HG02623 (cell line): ENCODE results near the gene PRPSAP1.

Experiments
- ATAC-seq: cut with Tn5 transposase; IDR thresholded peaks from one replicate; pipeline ENCODE4 v1.9.1; 2021; ENCODE audit warnings: moderate library complexity; ENCODE audit not compliant: unreplicated experiment

The PRPSAP1 gene

GRCh38 chr17:76383546-76384221 lies 30.0 kb upstream of the PRPSAP1 start:
- ATAC-seq: no peak

- ATAC-seq: no peak
These were observed 29.3 kb upstream of the PRPSAP1 start for GRCh38 chr17:76382803-76383545.

- ATAC-seq: no peak
These were observed 28.7 kb upstream of the PRPSAP1 start for GRCh38 chr17:76382351-76382802.

- ATAC-seq: no peak
These were observed 28.1 kb upstream of the PRPSAP1 start for GRCh38 chr17:76381633-76382350.

GRCh38 chr17:76379646-76380376 lies 26.1 kb upstream of the PRPSAP1 start:
- ATAC-seq: no peak

GRCh38 chr17:76379275-76379641 lies 25.5 kb upstream of the PRPSAP1 start:
- ATAC-seq: no peak

GRCh38 chr17:76378548-76379274 lies 25.0 kb upstream of the PRPSAP1 start:
- no peak for ATAC-seq

GRCh38 chr17:76376318-76377133 lies 22.8 kb upstream of the PRPSAP1 start:
- no peak for ATAC-seq

- ATAC-seq: no peak
These were observed 18.2 kb upstream of the PRPSAP1 start for GRCh38 chr17:76371656-76372628.

GRCh38 chr17:76370261-76370993 lies 16.7 kb upstream of the PRPSAP1 start:
- no peak for ATAC-seq

- ATAC-seq: no peak
These were observed 16.1 kb upstream of the PRPSAP1 start for GRCh38 chr17:76369804-76370203.

- no peak for ATAC-seq
These were observed 15.7 kb upstream of the PRPSAP1 start for GRCh38 chr17:76369379-76369778.

GRCh38 chr17:76368545-76368944 lies 14.8 kb upstream of the PRPSAP1 start:
- no peak for ATAC-seq

GRCh38 chr17:76367642-76368041 lies 13.9 kb upstream of the PRPSAP1 start:
- no peak for ATAC-seq

GRCh38 chr17:76366247-76366646 lies 12.5 kb upstream of the PRPSAP1 start:
- ATAC-seq: no peak

- ATAC-seq: no peak
These were observed 11.7 kb upstream of the PRPSAP1 start for GRCh38 chr17:76365256-76365903.

- no peak for ATAC-seq
These were observed 9.6 kb upstream of the PRPSAP1 start for GRCh38 chr17:76363107-76363842.
